ENCODE results near the gene MRNIP. TPM values are rescaled to one million over a fixed set of nuclear protein-coding genes. Genes with fewer than 3 reads are reported as not detected.

The MRNIP gene
- total and polyA plus RNA-seq, 2 of the 8 experiments (the other 6 are each of a cell fraction or from before 2014, with no cell fraction given): 29.6 TPM

DNA sequence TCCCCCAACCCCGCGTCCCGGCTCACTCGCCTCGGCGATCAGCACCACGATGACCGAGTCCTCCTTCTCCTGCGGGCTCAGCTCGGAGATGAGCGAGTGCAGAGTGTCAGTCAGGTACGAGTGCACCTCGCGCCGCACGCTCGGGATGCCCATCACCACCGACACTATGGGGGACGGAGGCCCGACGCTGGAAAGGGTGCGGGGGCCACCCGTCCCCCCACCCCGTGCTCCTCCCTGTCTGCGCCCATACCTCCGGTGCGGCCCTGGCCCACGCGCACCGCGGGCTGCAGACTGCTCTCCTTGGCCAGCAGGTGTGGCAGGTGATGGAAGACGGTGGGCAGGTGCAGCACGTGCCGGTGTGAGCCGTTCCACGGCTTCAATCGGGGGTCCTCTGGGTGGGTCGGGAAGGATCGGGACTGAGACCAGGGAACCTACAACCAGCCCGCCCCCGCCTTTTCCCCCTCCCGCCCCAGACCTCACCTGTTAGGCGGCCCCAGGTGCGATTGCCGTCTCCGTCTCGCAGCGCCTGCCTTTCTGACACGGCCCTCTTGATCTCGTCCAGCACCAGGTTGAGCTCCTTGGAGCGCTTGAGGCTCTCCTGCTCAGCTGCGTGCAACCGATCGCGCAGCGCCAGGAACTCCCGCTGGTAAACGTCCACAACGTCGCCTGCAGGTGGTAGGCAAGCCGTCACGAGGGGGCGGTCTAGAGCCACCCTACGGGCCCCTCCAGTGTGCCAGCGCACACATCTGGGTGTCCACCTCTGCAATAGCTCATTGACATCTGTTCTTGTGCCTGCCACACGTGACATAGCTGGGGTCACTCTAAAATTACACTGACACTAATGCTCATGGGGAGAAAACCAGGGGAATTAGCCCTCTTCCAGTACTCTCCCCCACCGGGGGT, 57.1 kb downstream of the MRNIP start (continued):
- TF ChIP-seq EP300 (IDR thresholded peaks at IDR 0.05; ENCODE audit: borderline replicate concordance in 1 of 2, low read depth in 2 of 2, low read length in 2 of 2): no peak
- no peak for TF ChIP-seq ASH2L (IDR thresholded peaks at IDR 0.05; ENCODE audit: low read length)
- TF ChIP-seq, protein P1, sequence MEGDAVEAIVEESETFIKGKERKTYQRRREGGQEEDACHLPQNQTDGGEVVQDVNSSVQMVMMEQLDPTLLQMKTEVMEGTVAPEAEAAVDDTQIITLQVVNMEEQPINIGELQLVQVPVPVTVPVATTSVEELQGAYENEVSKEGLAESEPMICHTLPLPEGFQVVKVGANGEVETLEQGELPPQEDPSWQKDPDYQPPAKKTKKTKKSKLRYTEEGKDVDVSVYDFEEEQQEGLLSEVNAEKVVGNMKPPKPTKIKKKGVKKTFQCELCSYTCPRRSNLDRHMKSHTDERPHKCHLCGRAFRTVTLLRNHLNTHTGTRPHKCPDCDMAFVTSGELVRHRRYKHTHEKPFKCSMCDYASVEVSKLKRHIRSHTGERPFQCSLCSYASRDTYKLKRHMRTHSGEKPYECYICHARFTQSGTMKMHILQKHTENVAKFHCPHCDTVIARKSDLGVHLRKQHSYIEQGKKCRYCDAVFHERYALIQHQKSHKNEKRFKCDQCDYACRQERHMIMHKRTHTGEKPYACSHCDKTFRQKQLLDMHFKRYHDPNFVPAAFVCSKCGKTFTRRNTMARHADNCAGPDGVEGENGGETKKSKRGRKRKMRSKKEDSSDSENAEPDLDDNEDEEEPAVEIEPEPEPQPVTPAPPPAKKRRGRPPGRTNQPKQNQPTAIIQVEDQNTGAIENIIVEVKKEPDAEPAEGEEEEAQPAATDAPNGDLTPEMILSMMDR (IDR thresholded peaks at IDR 0.05; ENCODE audit: control extremely low read depth in 1 of 3, insufficient read depth in 1 of 3, low read depth in 1 of 3, low read length in 3 of 3): peak in 2 of 3 experiments; percentile 79 to 90; a peak in 3 of 4 replicates
- no peak for TF ChIP-seq POLR2AphosphoS5 (IDR thresholded peaks at IDR 0.05; ENCODE audit: low read depth, low read length)
- no peak for TF ChIP-seq TEAD4 (IDR thresholded peaks at IDR 0.05; ENCODE audit: low read depth, low read length)
- TF ChIP-seq HDAC2 (IDR thresholded peaks at IDR 0.05; ENCODE audit: borderline replicate concordance in 1 of 2, low read depth in 2 of 2, low read length in 2 of 2): no peak
- TF ChIP-seq SIN3A (conservative IDR thresholded peaks at IDR 0.05 in 1 of 2, IDR thresholded peaks at IDR 0.05 in 1 of 2; ENCODE audit: low read depth in 1 of 2, low read length in 2 of 2): peak in 1 of 2 experiments; percentile 54; a peak in 1 of 4 replicates
- TF ChIP-seq BRCA1 (IDR thresholded peaks at IDR 0.05; ENCODE audit: low read depth, low read length): no peak
- TF ChIP-seq POU5F1 (IDR thresholded peaks at IDR 0.05; ENCODE audit: low read depth, low read length): no peak
- TF ChIP-seq, protein P2, sequence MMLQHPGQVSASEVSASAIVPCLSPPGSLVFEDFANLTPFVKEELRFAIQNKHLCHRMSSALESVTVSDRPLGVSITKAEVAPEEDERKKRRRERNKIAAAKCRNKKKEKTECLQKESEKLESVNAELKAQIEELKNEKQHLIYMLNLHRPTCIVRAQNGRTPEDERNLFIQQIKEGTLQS (IDR thresholded peaks at IDR 0.05; ENCODE audit: insufficient read depth, low read depth, low read length): no peak

Measured in H1 (cell line).